Omental fat pad (tissue), 4 donors: ENCODE results near the gene SLIT1. TPM values are rescaled to one million over a fixed set of nuclear protein-coding genes. Genes with fewer than 3 reads are reported as not detected.

ENCODE experiments used
- ATAC-seq: fragments of 150-250 bp; one replicate; pipeline ENCODE4 v1.9.1; 2016; ENCODE audit warnings: mild to moderate bottlenecking, moderate library complexity; ENCODE audit not compliant: low FRiP score
- DNase-seq: peaks from one replicate; pipeline ENCODE4 v3.0.0-alpha.2; 2019; ENCODE audit warnings: low spot score
- total RNA-seq, 4 donors: library from RNA; depleted of rRNA; stranded (reverse); fragments of >200 nt; gene quantifications; one replicate each; pipeline ENCODE4 v1.1.0, GENCODE V29; 2016
- TF ChIP-seq, protein P1 (sequence below), 3 donors: fragments of 450-650 bp; IDR thresholded peaks; one replicate each; pipeline ENCODE4 v1.5.1; 2016 to 2017; ENCODE audit warnings: antibody characterized with exemption in 3 of 3, mild to moderate bottlenecking in 3 of 3, moderate library complexity in 2 of 3

Gene SLIT1
- total RNA-seq, 4 donors from 2014 or later = 0.12 to 1.1 (median 0.28) TPM

DNA sequence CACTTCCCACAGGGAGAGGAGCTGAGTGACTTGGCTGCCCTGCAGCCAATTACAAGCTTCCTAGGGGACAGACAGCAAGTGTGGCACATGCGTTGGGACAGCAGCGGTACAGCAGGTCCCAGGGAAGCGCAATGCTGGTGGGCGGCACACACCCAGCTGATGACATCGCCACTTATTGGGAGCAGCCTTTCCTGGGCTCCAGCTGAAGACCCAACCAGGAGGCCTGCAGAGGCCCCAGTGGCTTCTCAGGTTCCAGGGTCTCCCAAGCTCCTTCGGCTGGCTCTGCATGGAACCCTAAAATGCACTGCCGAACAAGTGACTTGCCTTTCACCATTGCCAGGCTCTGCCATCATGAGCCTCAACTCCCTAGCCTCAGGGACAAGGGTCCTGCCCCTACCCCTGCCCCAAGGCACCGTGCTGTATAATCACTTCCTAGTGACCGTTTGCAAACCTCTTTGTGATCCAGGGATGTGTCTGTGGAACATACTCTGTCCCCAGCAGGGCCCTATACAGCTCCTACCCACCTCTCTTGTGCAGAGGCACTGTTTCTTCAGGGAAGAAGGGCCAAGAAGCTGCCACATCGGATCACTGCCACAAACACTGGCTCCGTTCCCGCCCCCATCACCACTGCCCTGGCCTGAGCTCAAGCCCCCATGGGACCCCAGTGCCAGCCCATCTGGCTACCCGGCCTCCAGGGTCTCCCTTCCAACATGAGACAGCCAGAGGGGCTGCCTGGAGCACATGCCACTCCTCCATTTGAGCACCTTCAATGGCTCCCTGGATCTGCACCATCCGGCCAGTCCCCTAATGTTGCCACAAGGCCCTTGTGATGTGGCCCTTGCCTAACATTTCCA, 19.3 kb upstream of the SLIT1 start:
- TF ChIP-seq, protein P1, sequence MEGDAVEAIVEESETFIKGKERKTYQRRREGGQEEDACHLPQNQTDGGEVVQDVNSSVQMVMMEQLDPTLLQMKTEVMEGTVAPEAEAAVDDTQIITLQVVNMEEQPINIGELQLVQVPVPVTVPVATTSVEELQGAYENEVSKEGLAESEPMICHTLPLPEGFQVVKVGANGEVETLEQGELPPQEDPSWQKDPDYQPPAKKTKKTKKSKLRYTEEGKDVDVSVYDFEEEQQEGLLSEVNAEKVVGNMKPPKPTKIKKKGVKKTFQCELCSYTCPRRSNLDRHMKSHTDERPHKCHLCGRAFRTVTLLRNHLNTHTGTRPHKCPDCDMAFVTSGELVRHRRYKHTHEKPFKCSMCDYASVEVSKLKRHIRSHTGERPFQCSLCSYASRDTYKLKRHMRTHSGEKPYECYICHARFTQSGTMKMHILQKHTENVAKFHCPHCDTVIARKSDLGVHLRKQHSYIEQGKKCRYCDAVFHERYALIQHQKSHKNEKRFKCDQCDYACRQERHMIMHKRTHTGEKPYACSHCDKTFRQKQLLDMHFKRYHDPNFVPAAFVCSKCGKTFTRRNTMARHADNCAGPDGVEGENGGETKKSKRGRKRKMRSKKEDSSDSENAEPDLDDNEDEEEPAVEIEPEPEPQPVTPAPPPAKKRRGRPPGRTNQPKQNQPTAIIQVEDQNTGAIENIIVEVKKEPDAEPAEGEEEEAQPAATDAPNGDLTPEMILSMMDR (IDR thresholded peaks at IDR 0.05) = no peak
- no peak for ATAC-seq
- no peak for DNase-seq

DNA sequence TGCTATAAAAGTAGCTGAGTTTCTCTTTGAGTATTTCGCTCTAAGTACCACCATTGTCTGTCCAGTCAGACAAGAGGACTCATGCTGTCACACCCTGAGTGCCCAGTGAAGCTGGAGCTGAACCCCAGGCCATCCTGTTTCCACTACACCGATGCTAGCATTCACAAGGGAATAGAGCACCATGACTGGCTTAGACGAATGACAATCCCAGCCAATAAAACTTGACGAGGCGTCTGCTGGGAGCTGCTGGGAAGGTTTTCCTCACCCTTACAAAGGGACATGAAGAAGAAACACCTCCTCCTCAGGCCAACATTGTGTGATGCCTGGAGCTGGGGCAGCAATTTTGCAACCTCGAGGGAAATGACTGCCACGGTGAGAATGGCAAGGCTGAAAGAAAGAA, 17.5 kb upstream of the SLIT1 start:
- TF ChIP-seq, protein P1 (IDR thresholded peaks at IDR 0.05) = no peak
- ATAC-seq = no peak
- no peak for DNase-seq

DNA sequence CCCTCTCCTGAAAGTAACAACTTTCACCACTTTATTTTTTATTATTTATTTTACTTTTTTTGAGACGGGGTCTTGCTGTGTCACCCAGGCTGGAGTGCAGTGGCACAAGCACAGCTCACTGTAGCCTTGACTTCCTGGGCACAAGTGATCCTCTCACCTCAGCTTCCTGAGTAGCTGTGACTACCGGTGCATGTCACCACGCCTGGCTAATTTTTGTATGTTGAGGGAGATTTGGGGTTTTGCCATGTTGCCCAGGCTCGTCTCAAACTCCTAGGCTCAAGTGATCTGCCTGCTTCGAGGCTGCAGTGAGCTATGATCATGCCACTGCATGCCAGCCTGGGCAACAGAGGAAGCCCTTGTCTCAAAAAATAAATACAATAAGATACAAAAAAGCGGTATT, 14.9 kb upstream of the SLIT1 start:
- no peak for DNase-seq
- TF ChIP-seq, protein P1 (IDR thresholded peaks at IDR 0.05) = no peak
- ATAC-seq = no peak

DNA sequence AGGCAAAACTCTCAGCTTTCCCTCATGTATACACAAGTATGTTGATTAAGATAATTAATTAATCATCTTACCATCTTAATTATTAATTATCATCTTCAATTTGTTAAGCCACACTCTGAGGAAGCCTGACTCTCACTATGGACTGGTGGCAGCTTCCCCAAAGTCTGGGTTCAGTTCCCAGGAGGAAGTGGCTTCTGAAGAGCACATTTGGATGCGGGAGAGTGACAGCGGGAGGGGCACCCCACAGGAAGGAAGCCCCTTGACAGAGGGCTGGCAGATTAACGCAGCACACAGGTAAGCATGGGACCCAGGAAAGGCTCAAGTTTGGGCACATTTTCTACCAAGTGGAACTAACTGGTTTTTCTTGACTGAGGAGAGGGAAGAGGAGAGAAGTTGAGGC, 13.4 kb upstream of the SLIT1 start:
- no peak for ATAC-seq
- TF ChIP-seq, protein P1 (IDR thresholded peaks at IDR 0.05) = no peak

DNA sequence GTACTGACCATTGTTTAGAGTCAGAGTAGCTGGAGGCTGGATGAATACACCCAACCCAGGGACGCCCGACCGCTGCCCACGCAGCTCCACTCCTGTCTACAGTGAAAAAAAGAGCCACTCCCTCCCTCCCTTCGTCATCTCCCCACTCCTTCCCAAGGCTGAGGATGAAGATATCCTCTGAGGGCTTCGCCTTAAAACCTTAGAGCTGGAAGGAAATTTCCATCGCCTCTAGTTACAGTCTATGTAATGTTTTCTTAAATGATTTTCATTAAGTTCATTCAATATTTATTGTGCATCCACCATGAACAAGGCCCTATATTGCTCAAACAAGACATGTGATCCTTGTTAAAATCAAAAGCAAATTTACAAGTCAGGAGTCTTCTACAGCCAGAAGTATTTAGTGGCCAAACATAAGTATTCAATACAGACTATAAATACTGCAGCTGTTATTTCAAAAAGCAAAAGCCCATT, 11.3 kb upstream of the SLIT1 start:
- no peak for DNase-seq
- TF ChIP-seq, protein P1 (IDR thresholded peaks at IDR 0.05) = no peak
- no peak for ATAC-seq

More for the DNA sequence above, 13.4 kb upstream of the SLIT1 start:
- no peak for DNase-seq

DNA sequence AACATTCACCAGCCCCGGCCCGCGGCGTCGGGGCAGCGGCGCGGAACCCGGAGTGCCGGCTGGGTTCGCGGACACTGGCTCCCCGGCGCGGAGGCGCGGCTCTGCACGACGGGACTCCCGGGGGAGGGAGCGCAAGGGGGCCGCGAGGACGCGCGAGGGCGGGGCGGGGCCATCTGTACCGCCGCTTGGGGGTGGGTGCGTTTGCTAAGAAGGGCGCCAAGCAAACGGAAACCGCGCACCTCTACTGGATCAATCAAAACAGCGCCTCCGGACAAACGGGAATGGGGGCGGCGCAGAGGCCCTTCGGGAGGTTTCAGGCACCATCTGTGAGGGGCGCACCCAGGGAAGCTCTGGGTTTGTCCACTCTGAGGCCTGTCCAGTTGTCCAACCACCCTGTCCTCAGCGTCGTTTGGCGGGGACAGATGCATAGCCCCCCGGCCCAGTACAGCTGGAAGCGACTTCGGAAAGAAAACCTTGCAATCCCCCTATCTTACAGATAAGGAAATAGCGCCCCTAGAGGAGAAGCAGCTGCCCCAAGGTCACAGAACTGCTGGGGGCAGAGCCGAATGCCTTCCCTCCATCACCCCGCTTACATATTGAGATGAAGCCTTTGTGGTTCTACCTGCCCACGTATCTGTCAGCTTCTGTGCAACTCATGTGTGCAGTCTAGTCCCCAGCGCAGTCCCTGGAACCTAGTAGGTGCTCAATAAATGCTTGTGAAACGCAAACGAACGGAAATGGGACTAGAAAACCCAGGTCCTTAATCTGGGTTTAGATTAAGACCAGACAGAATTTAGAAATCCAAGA, 10.7 kb upstream of the SLIT1 start:
- ATAC-seq = peak; percentile 55
- DNase-seq = no peak
- TF ChIP-seq, protein P1 (IDR thresholded peaks at IDR 0.05) = no peak
